CD4-positive, alpha-beta T cell (primary cell): ENCODE data around the gene CACNA1H. TPM values are rescaled to one million over a fixed set of nuclear protein-coding genes. Genes with fewer than 3 reads are reported as not detected.
A peak's percentile ranks its signal among the peaks of the same experiment; 100 is the strongest.

Experiments
- ATAC-seq: fragments of 200-7000 bp; cut with Tn5 transposase; one replicate; pipeline ENCODE4 v1.10.0; 2022; ENCODE audit warnings: mild to moderate bottlenecking; ENCODE audit not compliant: poor library complexity
- CTCF ChIA-PET: fragments of 350-600 bp; sonication (Branson Sonifier 250); formaldehyde crosslinking; loops from one replicate; lab custom pipeline; 2021; ENCODE audit warnings: antibody characterized with exemption, inconsistent platforms; lab: Charles Lee
- POLR2A ChIA-PET: fragments of 350-600 bp; sonication (Branson Sonifier 250); formaldehyde crosslinking; loops from one replicate; lab custom pipeline; 2021; ENCODE audit warnings: antibody characterized with exemption, inconsistent platforms; lab: Charles Lee
- DNase-seq, 14 experiments: peaks; one replicate each; pipeline ENCODE4 v3.0.0-alpha.2; 2013 to 2020; ENCODE audit warnings: mixed read lengths in 2 of 14
- H3K27ac ChIP-seq, 2 donors: one replicate each; pipeline versions ENCODE4 v1.5.1 to v1.7.0; 2013; ENCODE audit warnings: low read length in 2 of 2, low read depth in 1 of 2, mild to moderate bottlenecking in 1 of 2
- H3K27me3 ChIP-seq, 2 experiments: 1 replicate in 1 of 2; 2 replicates in 1 of 2; pipeline versions ENCODE4 v1.6.1 to v1.7.0; 2013; ENCODE audit warnings: low read length in 2 of 2, control low read depth in 1 of 2, mild to moderate bottlenecking in 1 of 2, moderate library complexity in 1 of 2; ENCODE audit not compliant: insufficient read depth in 2 of 2, control insufficient read depth in 1 of 2
- H3K36me3 ChIP-seq: one replicate; pipeline ENCODE4 v1.6.1; 2013; ENCODE audit warnings: low read length, control low read depth; ENCODE audit not compliant: insufficient read depth
- H3K4me1 ChIP-seq: one replicate; pipeline ENCODE4 v1.6.1; 2013; ENCODE audit warnings: low read length, control low read depth; ENCODE audit not compliant: insufficient read depth
- H3K4me3 ChIP-seq: one replicate; pipeline ENCODE4 v1.5.1; 2013; ENCODE audit warnings: mild to moderate bottlenecking, low read length, moderate library complexity
- H3K9me3 ChIP-seq, 2 experiments: 1 replicate in 1 of 2; 2 replicates in 1 of 2; pipeline versions ENCODE4 v1.6.1 to v1.7.0; 2013; ENCODE audit warnings: low read length in 2 of 2, mild to moderate bottlenecking in 2 of 2, control low read depth in 1 of 2, moderate library complexity in 1 of 2; ENCODE audit not compliant: control insufficient read depth in 1 of 2, insufficient read depth in 1 of 2
- H3K27ac Mint-ChIP-seq: one replicate; pipeline ENCODE4 v1.8.0; 2020; ENCODE audit warnings: mixed read lengths
- H3K27me3 Mint-ChIP-seq: one replicate; pipeline ENCODE4 v1.8.0; 2021; ENCODE audit warnings: mixed read lengths
- H3K36me3 Mint-ChIP-seq: one replicate; pipeline ENCODE4 v1.8.0; 2021; ENCODE audit warnings: low read depth, mixed read lengths
- H3K4me1 Mint-ChIP-seq: one replicate; pipeline ENCODE4 v1.8.0; 2021; ENCODE audit warnings: low read depth, mixed read lengths
- H3K4me3 Mint-ChIP-seq: one replicate; pipeline ENCODE4 v1.8.0; 2020; ENCODE audit warnings: mild to moderate bottlenecking, mixed read lengths
- H3K9me3 Mint-ChIP-seq: one replicate; pipeline ENCODE4 v1.8.0; 2020; ENCODE audit warnings: mixed read lengths
- CTCF ChIP-seq: fragments of 200-600 bp; IDR thresholded peaks from one replicate; pipeline ENCODE4 v1.8.0; 2022; ENCODE audit warnings: antibody characterized with exemption, mild to moderate bottlenecking
- intact Hi-C, 2 experiments: fragments of 100-400 bp; cut with DNase I in 1 of 2; cut with micrococcal nuclease in 1 of 2; formaldehyde crosslinking; loops; one replicate each; pipeline versions ENCODE4 v1.15.1 to v1.9.0; 2023 to 2025; cut with DNase I, micrococcal nuclease
- total RNA-seq, 174 experiments: library from RNA in 2 of 174; stranded (reverse) in 2 of 174; gene quantifications; one replicate each; pipeline ENCODE4 v1.2.3 and lab custom pipeline; 2021 to 2026

The CACNA1H gene
- total RNA-seq, 2 experiments from 2014 or later: 5.7 to 6.3 TPM

GRCh38 chr16:1194665-1195392, 41.9 kb downstream of the CACNA1H start:
- CTCF ChIA-PET: no interaction called here
- no peak for ATAC-seq
- Histone ChIP-seq H3K4me3 (no peak overlapping the region), H3K4me1 (peaks cover 5% of the 10 kb centered on the region), H3K27me3 (peaks cover 0 to 3% of the 10 kb centered on the region in 2 experiments), H3K27ac (no peak overlapping the region), H3K9me3 (peaks cover 0 to 6% of the 10 kb centered on the region in 2 experiments), H3K36me3 (no peaks in the 10 kb centered on the region)
- no peak overlapping the region for H3K27ac Mint-ChIP-seq
- peak; percentile 70 for TF ChIP-seq CTCF
- no peak overlapping the region for H3K4me3 Mint-ChIP-seq
- H3K9me3 Mint-ChIP-seq: peaks cover 2% of the 10 kb centered on the region
- no peaks in the 10 kb centered on the region for H3K27me3 Mint-ChIP-seq
- H3K36me3 Mint-ChIP-seq: no peaks in the 10 kb centered on the region
- DNase-seq: peak in 6 of 14 experiments; percentile 13 to 51 (median 40)
- intact Hi-C loops: loop anchor here (1.0 to 10.0 kb wide), 5 partner anchors 89 to 483 kb away; no protein-coding TSS in a partner anchor
- POLR2A ChIA-PET: no interaction called here
- H3K4me1 Mint-ChIP-seq: no peaks in the 10 kb centered on the region

- H3K4me1 Mint-ChIP-seq: no peaks in the 10 kb centered on the region
- H3K27ac ChIP-seq: no peak overlapping the region
- POLR2A ChIA-PET: no interaction called here
- no peak overlapping the region for H3K4me3 ChIP-seq
- CTCF ChIA-PET: no interaction called here
- H3K4me3 Mint-ChIP-seq: no peak overlapping the region
- TF ChIP-seq CTCF: no peak
- intact Hi-C loops: loop anchor here in 1 of 2 experiments (10.0 kb wide), 1 partner anchor 381 kb away; no protein-coding TSS in a partner anchor
- no peaks in the 10 kb centered on the region for H3K36me3 ChIP-seq
- no peak overlapping the region for H3K27ac Mint-ChIP-seq
- peaks cover 0 to 3% of the 10 kb centered on the region in 2 experiments for H3K27me3 ChIP-seq
- no peak for ATAC-seq
- H3K9me3 Mint-ChIP-seq: peaks cover 3% of the 10 kb centered on the region
- peaks cover 5% of the 10 kb centered on the region for H3K4me1 ChIP-seq
- H3K9me3 ChIP-seq: peaks cover 0 to 10% of the 10 kb centered on the region in 2 experiments
- H3K36me3 Mint-ChIP-seq: no peaks in the 10 kb centered on the region
- H3K27me3 Mint-ChIP-seq: no peaks in the 10 kb centered on the region
- DNase-seq: no peak
Observed at GRCh38 chr16:1195393-1195666, 42.4 kb downstream of the CACNA1H start.

GRCh38 chr16:1196494-1196893, 43.6 kb downstream of the CACNA1H start:
- Histone ChIP-seq H3K27ac (no peak overlapping the region), H3K4me3 (no peak overlapping the region), H3K27me3 (peaks cover 0 to 3% of the 10 kb centered on the region in 2 experiments), H3K4me1 (peaks cover 5% of the 10 kb centered on the region), H3K36me3 (no peaks in the 10 kb centered on the region), H3K9me3 (peaks cover 0 to 12% of the 10 kb centered on the region in 2 experiments)
- peaks cover 3% of the 10 kb centered on the region for H3K9me3 Mint-ChIP-seq
- TF ChIP-seq CTCF: no peak
- no peaks in the 10 kb centered on the region for H3K36me3 Mint-ChIP-seq
- intact Hi-C loops: loop anchor here in 1 of 2 experiments (10.0 kb wide), 1 partner anchor 382 kb away; no protein-coding TSS in a partner anchor
- H3K4me1 Mint-ChIP-seq: no peaks in the 10 kb centered on the region
- DNase-seq (no peak), ATAC-seq (no peak)
- H3K27me3 Mint-ChIP-seq: no peaks in the 10 kb centered on the region
- POLR2A ChIA-PET: no interaction called here
- H3K4me3 Mint-ChIP-seq: no peak overlapping the region
- no peak overlapping the region for H3K27ac Mint-ChIP-seq
- CTCF ChIA-PET: no interaction called here
